Measurements from ENCODE around the gene ACBD4. TPM values are rescaled to one million over a fixed set of nuclear protein-coding genes. Genes with fewer than 3 reads are reported as not detected.

The ACBD4 gene
- total and polyA plus RNA-seq, 2 of the 13 experiments (the other 11 are each of a cell fraction or from before 2014, with no cell fraction given), result 16.1 to 26.9 TPM

DNA sequence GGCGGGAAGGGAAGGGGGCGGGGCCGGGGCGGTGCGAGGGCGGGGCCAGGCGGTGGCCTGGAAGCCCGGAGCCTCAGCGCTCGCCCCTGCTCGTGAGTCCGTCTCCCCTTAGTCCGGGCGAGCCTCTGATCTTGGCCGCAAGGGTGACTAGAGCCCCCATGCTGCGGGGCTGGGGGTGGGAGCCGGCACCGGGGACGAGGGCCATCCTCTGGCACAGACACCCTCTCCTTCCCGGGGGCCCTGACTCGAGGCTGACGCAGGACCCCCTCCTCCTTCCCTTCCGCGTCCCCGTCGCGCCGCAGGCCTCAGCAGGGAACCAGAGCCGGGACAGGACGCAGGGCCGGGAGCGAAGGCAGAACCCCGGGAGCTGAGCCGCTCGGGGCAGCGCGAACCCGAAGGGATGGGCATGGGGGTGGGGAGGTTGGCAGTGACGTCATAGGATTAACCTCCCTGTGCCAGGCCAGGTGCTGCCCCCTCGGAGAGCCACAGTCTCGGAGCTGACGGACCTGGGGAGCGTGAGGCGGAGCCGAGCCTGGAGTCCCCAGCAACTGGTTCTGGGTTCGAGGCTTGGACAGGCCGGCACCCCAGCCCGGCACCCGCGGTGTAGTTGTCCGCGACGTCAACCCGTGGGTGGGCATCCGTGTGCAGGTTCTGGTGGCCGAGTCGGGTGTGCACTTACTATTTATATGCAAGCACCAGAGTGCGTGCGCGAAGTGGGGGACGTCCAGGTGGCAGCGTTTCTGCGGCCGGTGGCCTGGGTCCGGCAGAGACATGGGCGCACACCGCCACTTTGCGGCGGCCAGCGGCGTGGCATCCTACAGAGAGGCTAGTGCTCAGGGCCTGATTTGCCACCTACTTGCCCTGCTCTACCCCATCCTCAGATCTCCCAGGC is 2.7 kb upstream of the ACBD4 start:
- peak overlapping the region; percentile 77 to 95 (median 92) for H3K4me3 ChIP-seq (replicated peaks in 1 of 3; ENCODE audit: insufficient read depth in 1 of 3, low read depth in 2 of 3, low read length in 3 of 3)
- 27% methylated on average over 40 of the region's 71 CpGs for WGBS (ENCODE audit: low lambda C conversion rate)
- H3K27ac ChIP-seq (ENCODE audit: extremely low read length, insufficient read depth, low read length), result peak overlapping the region; percentile 65
- ChIA-PET CTCF (ENCODE audit: low intra/inter-chr PET ratio, low total read pairs) (interaction anchor here (0.7 to 4.9 kb wide), 11 partner anchors 9 to 213 kb away, joined by 3 to 303 read pairs (median 4); no protein-coding TSS in a partner anchor), POLR2A (interaction anchor here (1.4 to 1.7 kb wide), 4 partner anchors 9 to 71 kb away, joined by 4 to 14 read pairs (median 8); partner anchors contain the start of genes HEXIM1, HEXIM2 and NMT1)
- H3K36me3 ChIP-seq (replicated peaks in 1 of 2; ENCODE audit: control insufficient read depth in 1 of 2, insufficient read depth in 2 of 2, low read length in 2 of 2), result peaks cover 1 to 2% of the 10 kb centered on the region in 2 experiments; a peak in 3 of 5 replicates
- peak overlapping the region; percentile 75 for H3K9ac ChIP-seq (ENCODE audit: insufficient read depth, low read depth, low read length)
- no peaks in the 10 kb centered on the region for H3K9me3 ChIP-seq (ENCODE audit: low read length)
- in situ Hi-C loops (cut with HindIII; ENCODE audit: extremely low pct_ligation_motif_present, low pct_unique_long_range_greater_than_20kb), result loop anchor here (5.0 to 10.0 kb wide), 2 partner anchors 36 to 242 kb away; no protein-coding TSS in a partner anchor
- FAIRE-seq (no peak), ATAC-seq (peak; percentile 25), DNase-seq (ENCODE audit: low spot score) (peak; percentile 66)
- intact Hi-C loops (cut with micrococcal nuclease; ENCODE audit: unreplicated experiment), result loop anchor here (2.0 kb wide), 1 partner anchor 34 kb away; no protein-coding TSS in a partner anchor
- peak overlapping the region; percentile 97 for H3K4me2 ChIP-seq (ENCODE audit: low read depth, low read length)
- no peak overlapping the region for H2AFZ ChIP-seq (ENCODE audit: low read length)
- peaks cover 20% of the 10 kb centered on the region for H3K79me2 ChIP-seq (ENCODE audit: insufficient read depth, low read length)
- H4K20me1 ChIP-seq (ENCODE audit: insufficient read depth, low read length), result no peaks in the 10 kb centered on the region
- TSS peak; percentile 25 for BruUV-seq (replicated peaks)
- H3K4me1 ChIP-seq (ENCODE audit: insufficient read depth, low read length), result peaks cover 66% of the 10 kb centered on the region
- no peaks in the 10 kb centered on the region for H3K27me3 ChIP-seq (ENCODE audit: control insufficient read depth in 1 of 2, insufficient read depth in 2 of 2, low read length in 2 of 2)
- TF ChIP-seq, protein P1, sequence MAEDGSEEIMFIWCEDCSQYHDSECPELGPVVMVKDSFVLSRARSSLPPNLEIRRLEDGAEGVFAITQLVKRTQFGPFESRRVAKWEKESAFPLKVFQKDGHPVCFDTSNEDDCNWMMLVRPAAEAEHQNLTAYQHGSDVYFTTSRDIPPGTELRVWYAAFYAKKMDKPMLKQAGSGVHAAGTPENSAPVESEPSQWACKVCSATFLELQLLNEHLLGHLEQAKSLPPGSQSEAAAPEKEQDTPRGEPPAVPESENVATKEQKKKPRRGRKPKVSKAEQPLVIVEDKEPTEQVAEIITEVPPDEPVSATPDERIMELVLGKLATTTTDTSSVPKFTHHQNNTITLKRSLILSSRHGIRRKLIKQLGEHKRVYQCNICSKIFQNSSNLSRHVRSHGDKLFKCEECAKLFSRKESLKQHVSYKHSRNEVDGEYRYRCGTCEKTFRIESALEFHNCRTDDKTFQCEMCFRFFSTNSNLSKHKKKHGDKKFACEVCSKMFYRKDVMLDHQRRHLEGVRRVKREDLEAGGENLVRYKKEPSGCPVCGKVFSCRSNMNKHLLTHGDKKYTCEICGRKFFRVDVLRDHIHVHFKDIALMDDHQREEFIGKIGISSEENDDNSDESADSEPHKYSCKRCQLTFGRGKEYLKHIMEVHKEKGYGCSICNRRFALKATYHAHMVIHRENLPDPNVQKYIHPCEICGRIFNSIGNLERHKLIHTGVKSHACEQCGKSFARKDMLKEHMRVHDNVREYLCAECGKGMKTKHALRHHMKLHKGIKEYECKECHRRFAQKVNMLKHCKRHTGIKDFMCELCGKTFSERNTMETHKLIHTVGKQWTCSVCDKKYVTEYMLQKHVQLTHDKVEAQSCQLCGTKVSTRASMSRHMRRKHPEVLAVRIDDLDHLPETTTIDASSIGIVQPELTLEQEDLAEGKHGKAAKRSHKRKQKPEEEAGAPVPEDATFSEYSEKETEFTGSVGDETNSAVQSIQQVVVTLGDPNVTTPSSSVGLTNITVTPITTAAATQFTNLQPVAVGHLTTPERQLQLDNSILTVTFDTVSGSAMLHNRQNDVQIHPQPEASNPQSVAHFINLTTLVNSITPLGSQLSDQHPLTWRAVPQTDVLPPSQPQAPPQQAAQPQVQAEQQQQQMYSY (CRISPR knock-in tag; IDR thresholded peaks at IDR 0.05), result peak; percentile 80
- TF ChIP-seq, protein P2, sequence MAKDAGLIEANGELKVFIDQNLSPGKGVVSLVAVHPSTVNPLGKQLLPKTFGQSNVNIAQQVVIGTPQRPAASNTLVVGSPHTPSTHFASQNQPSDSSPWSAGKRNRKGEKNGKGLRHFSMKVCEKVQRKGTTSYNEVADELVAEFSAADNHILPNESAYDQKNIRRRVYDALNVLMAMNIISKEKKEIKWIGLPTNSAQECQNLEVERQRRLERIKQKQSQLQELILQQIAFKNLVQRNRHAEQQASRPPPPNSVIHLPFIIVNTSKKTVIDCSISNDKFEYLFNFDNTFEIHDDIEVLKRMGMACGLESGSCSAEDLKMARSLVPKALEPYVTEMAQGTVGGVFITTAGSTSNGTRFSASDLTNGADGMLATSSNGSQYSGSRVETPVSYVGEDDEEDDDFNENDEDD (CRISPR knock-in tag; IDR thresholded peaks at IDR 0.05; ENCODE audit: borderline replicate concordance), result no peak
- TF ChIP-seq CAMTA2 (CRISPR knock-in tag; IDR thresholded peaks at IDR 0.05; ENCODE audit: borderline replicate concordance), result no peak
- no peak for TF ChIP-seq FOXK1 (CRISPR knock-in tag; IDR thresholded peaks at IDR 0.05; ENCODE audit: borderline replicate concordance, low read depth)
- TF ChIP-seq MIER3 (CRISPR knock-in tag; IDR thresholded peaks at IDR 0.05; ENCODE audit: borderline replicate concordance), result 0 out of 2 replicates have a peak, but pooled peaks have one; percentile 25
- TF ChIP-seq, protein P3, sequence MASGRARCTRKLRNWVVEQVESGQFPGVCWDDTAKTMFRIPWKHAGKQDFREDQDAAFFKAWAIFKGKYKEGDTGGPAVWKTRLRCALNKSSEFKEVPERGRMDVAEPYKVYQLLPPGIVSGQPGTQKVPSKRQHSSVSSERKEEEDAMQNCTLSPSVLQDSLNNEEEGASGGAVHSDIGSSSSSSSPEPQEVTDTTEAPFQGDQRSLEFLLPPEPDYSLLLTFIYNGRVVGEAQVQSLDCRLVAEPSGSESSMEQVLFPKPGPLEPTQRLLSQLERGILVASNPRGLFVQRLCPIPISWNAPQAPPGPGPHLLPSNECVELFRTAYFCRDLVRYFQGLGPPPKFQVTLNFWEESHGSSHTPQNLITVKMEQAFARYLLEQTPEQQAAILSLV (CRISPR knock-in tag; IDR thresholded peaks at IDR 0.05; ENCODE audit: borderline replicate concordance), result 0 out of 2 replicates have a peak, but pooled peaks have one; percentile 38
- no peak for TF ChIP-seq NPAS2 (CRISPR knock-in tag; IDR thresholded peaks at IDR 0.05; ENCODE audit: borderline replicate concordance)
- TF ChIP-seq FLYWCH1 (CRISPR knock-in tag; IDR thresholded peaks at IDR 0.05), result no peak
- peak; percentile 94 for TF ChIP-seq ZNF761 (CRISPR knock-in tag; conservative IDR thresholded peaks at IDR 0.05)
- TF ChIP-seq HNF4G (IDR thresholded peaks at IDR 0.05; ENCODE audit: borderline replicate concordance, low read depth, low read length), result no peak; the same call in 1 of the 2 replicates
- peak; percentile 68; the same call in 1 of the 2 replicates for TF ChIP-seq HNF4G (CRISPR knock-in tag; IDR thresholded peaks at IDR 0.05; ENCODE audit: borderline replicate concordance, low read depth)
- peak; percentile 37; the same call in 1 of the 2 replicates for TF ChIP-seq FOXO1 (CRISPR knock-in tag; IDR thresholded peaks at IDR 0.05)
- TF ChIP-seq ZNF557 (CRISPR knock-in tag; IDR thresholded peaks at IDR 0.05), result peak; percentile 71; the same call in 1 of the 2 replicates
- TF ChIP-seq NFE2 (CRISPR knock-in tag; IDR thresholded peaks at IDR 0.05), result no peak
- no peak for TF ChIP-seq KAT7 (CRISPR knock-in tag; IDR thresholded peaks at IDR 0.05; ENCODE audit: borderline replicate concordance)
- TF ChIP-seq CEBPG (CRISPR knock-in tag; IDR thresholded peaks at IDR 0.05), result no peak
- 0 out of 2 replicates have a peak, but pooled peaks have one; percentile 77 for TF ChIP-seq PAX8 (CRISPR knock-in tag; IDR thresholded peaks at IDR 0.05; ENCODE audit: borderline replicate concordance)
